ENCODE measurements around the gene IL37. TPM values are rescaled to one million over a fixed set of nuclear protein-coding genes. Genes with fewer than 3 reads are reported as not detected.

The IL37 gene
- total and polyA plus RNA-seq, 2 experiments from 2014 or later = not detected

GRCh38 chr2:112880091-112880531 lies 30.9 kb upstream of the IL37 start:
- peak in 1 of 2 donors; percentile 65 for DNase-seq (ENCODE audit: low read depth in 1 of 2, low spot score in 1 of 2)
- H3K4me3 ChIP-seq = no peak overlapping the region
- H3K27ac ChIP-seq = no peak overlapping the region

GRCh38 chr2:112880696-112881095 lies 30.3 kb upstream of the IL37 start:
- H3K27ac ChIP-seq = no peak overlapping the region
- no peaks in the 10 kb centered on the region for H3K9me3 ChIP-seq (ENCODE audit: low read depth)

More at GRCh38 chr2:112880091-112880531, 30.9 kb upstream of the IL37 start:
- H3K27me3 ChIP-seq = no peaks in the 10 kb centered on the region
- H3K4me1 ChIP-seq (ENCODE audit: low read depth) = no peaks in the 10 kb centered on the region
- no peaks in the 10 kb centered on the region for H3K36me3 ChIP-seq
- H3K9me3 ChIP-seq (ENCODE audit: low read depth) = no peaks in the 10 kb centered on the region
- no peak for TF ChIP-seq CTCF (IDR thresholded peaks at IDR 0.05; ENCODE audit: low read depth, low read length)

GRCh38 chr2:112881217-112881985 lies 29.6 kb upstream of the IL37 start:
- Histone ChIP-seq H3K27ac (no peak overlapping the region), H3K4me1 (ENCODE audit: low read depth) (no peaks in the 10 kb centered on the region), H3K36me3 (no peaks in the 10 kb centered on the region), H3K4me3 (no peak overlapping the region), H3K9me3 (ENCODE audit: low read depth) (no peaks in the 10 kb centered on the region), H3K27me3 (no peaks in the 10 kb centered on the region)
- TF ChIP-seq CTCF (IDR thresholded peaks at IDR 0.05; ENCODE audit: low read depth, low read length) = no peak
- peak in 1 of 2 donors; percentile 92 for DNase-seq (ENCODE audit: low read depth in 1 of 2, low spot score in 1 of 2)

More at GRCh38 chr2:112880696-112881095, 30.3 kb upstream of the IL37 start:
- Histone ChIP-seq H3K27me3 (no peaks in the 10 kb centered on the region), H3K4me3 (no peak overlapping the region), H3K36me3 (no peaks in the 10 kb centered on the region), H3K4me1 (ENCODE audit: low read depth) (no peaks in the 10 kb centered on the region)
- peak in 1 of 2 donors; percentile 51 for DNase-seq (ENCODE audit: low read depth in 1 of 2, low spot score in 1 of 2)
- TF ChIP-seq CTCF (IDR thresholded peaks at IDR 0.05; ENCODE audit: low read depth, low read length) = no peak

- Histone ChIP-seq H3K27ac (no peak overlapping the region), H3K27me3 (no peaks in the 10 kb centered on the region), H3K4me3 (no peak overlapping the region), H3K36me3 (no peaks in the 10 kb centered on the region), H3K4me1 (ENCODE audit: low read depth) (no peaks in the 10 kb centered on the region), H3K9me3 (ENCODE audit: low read depth) (no peaks in the 10 kb centered on the region)
- no peak for TF ChIP-seq CTCF (IDR thresholded peaks at IDR 0.05; ENCODE audit: low read depth, low read length)
- DNase-seq (ENCODE audit: low read depth in 1 of 2, low spot score in 1 of 2) = no peak
These were observed 27.3 kb upstream of the IL37 start for GRCh38 chr2:112883669-112884068.

GRCh38 chr2:112884869-112885505 lies 26.0 kb upstream of the IL37 start:
- no peaks in the 10 kb centered on the region for H3K36me3 ChIP-seq
- H3K27me3 ChIP-seq = no peaks in the 10 kb centered on the region
- H3K4me1 ChIP-seq (ENCODE audit: low read depth) = no peaks in the 10 kb centered on the region
- no peak overlapping the region for H3K27ac ChIP-seq
- DNase-seq (ENCODE audit: low read depth in 1 of 2, low spot score in 1 of 2) = peak; percentile 36 to 41
- no peak overlapping the region for H3K4me3 ChIP-seq
- TF ChIP-seq CTCF (IDR thresholded peaks at IDR 0.05; ENCODE audit: low read depth, low read length) = peak; percentile 78
- H3K9me3 ChIP-seq (ENCODE audit: low read depth) = no peaks in the 10 kb centered on the region
